Spleen (tissue), 11 donors: ENCODE data around the gene VPS52. TPM values are rescaled to one million over a fixed set of nuclear protein-coding genes. Genes with fewer than 3 reads are reported as not detected.

Experiments used
- DNase-seq: peaks from one replicate; pipeline ENCODE4 v3.0.0-alpha.2; 2020
- H3K27ac ChIP-seq, 8 donors: fragments of 200-600 bp; sonication (generic) in 7 of 8; 1 replicate in 4 of 8; 2 replicates in 4 of 8; pipeline versions ENCODE4 v1.5.0 to v1.8.0; 2016 to 2021; ENCODE audit warnings: inconsistent platforms in 4 of 8, mild to moderate bottlenecking in 4 of 8, moderate library complexity in 1 of 8
- H3K27me3 ChIP-seq, 7 donors: fragments of 200-600 bp; sonication (generic) in 6 of 7; replicated peaks in 1 of 7; 1 replicate in 4 of 7; 2 replicates in 3 of 7; pipeline versions ENCODE4 v1.5.0 to v1.8.0; 2016 to 2021; ENCODE audit warnings: inconsistent platforms in 3 of 7, mild to moderate bottlenecking in 1 of 7
- H3K36me3 ChIP-seq, 6 donors: fragments of 200-600 bp; sonication (generic) in 5 of 6; 1 replicate in 4 of 6; 2 replicates in 2 of 6; pipeline versions ENCODE4 v1.5.0 to v1.8.0; 2016 to 2021; ENCODE audit warnings: inconsistent platforms in 2 of 6
- H3K4me1 ChIP-seq, 6 donors: fragments of 200-600 bp; sonication (generic) in 5 of 6; 1 replicate in 3 of 6; 2 replicates in 3 of 6; pipeline versions ENCODE4 v1.5.0 to v1.8.0; 2016 to 2021; ENCODE audit warnings: inconsistent platforms in 3 of 6
- H3K4me3 ChIP-seq, 8 donors: fragments of 200-600 bp; sonication (generic) in 7 of 8; 1 replicate in 4 of 8; 2 replicates in 4 of 8; pipeline versions ENCODE4 v1.5.0 to v1.8.0; 2016 to 2021; ENCODE audit warnings: inconsistent platforms in 4 of 8, mild to moderate bottlenecking in 4 of 8, moderate library complexity in 2 of 8
- H3K9me3 ChIP-seq, 8 donors: fragments of 200-600 bp; sonication (generic) in 7 of 8; 1 replicate in 4 of 8; 2 replicates in 4 of 8; pipeline versions ENCODE4 v1.5.0 to v1.8.0; 2016 to 2021; ENCODE audit warnings: inconsistent platforms in 4 of 8
- POLR2A ChIP-seq, 3 donors: fragments of 450-650 bp; IDR thresholded peaks; one replicate each; pipeline ENCODE4 v1.5.1; 2017; ENCODE audit warnings: antibody characterized with exemption in 3 of 3, mild to moderate bottlenecking in 1 of 3
- POLR2AphosphoS5 ChIP-seq, 3 donors: sonication (generic); formaldehyde crosslinking; IDR thresholded peaks; one replicate each; pipeline ENCODE4 v1.5.1; 2017; ENCODE audit warnings: antibody characterized with exemption in 3 of 3
- WGBS, 5 donors: extraction: QIAGEN DNeasy Blood & Tissue Kit in 3 of 5; methylation state at CpG; one replicate each; pipeline versions ENCODE4 v1.1.5 to v1.1.7; 2013 to 2018; 5-methylcytosine and 5-hydroxymethylcytosine counted together
- intact Hi-C: fragments of 100-400 bp; cut with DNase I; formaldehyde crosslinking; loops from one replicate; pipeline ENCODE4 v1.15.0; 2023; ENCODE audit warnings: low total_unique reads
- polyA plus RNA-seq, 3 donors: library from polyadenylated mRNA; stranded (reverse); fragments of 200-250 nt; gene quantifications; one replicate each; pipeline ENCODE4 v1.2.1, GENCODE V29; 2013
- total RNA-seq, 7 donors: library from RNA; depleted of rRNA in 3 of 7; stranded (reverse); fragments of >200 nt in 3 of 7; fragmentation: NEBNext Ultra II Directional in 4 of 7; extraction: Animal tissue kit (Norgen Biotek cat#: 25700) in 4 of 7; gene quantifications; one replicate each; pipeline versions ENCODE4 v1.1.0 to v1.2.1, GENCODE V29; 2016 to 2021
- TF ChIP-seq, protein P1 (sequence below), 11 experiments: fragments of 200-600 bp in 7 of 11; fragments of 450-650 bp in 4 of 11; sonication (generic) in 4 of 11; IDR thresholded peaks in 8 of 11; conservative IDR thresholded peaks in 3 of 11; 1 replicate in 7 of 11; 2 replicates in 4 of 11; pipeline versions ENCODE4 v1.4.0 to v1.8.0; 2016 to 2021; ENCODE audit warnings: antibody characterized with exemption in 11 of 11, inconsistent platforms in 4 of 11, mild to moderate bottlenecking in 1 of 11
- donor health status: healthy with polysubstance abuse.
- donor health status: DM: no; HTN: no; CAD: no; lungs with moderate emphysema.
- donor health status: DM: no; HTN: no; CAD: no.
- donor health status: Bipolar disorder and iron deficiency.
- donor health status: healthy.
- donor health status: DM: no; HTN: no; CAD: no.
- donor health status: DM: yes; HTN: yes; CAD: no.

The VPS52 gene
- total and polyA plus RNA-seq, 10 donors = 31.7 to 87.7 (median 54.1) TPM

GRCh38 chr6:33206864-33207551, 64.7 kb downstream of the VPS52 start:
- Histone ChIP-seq H3K27me3 (peaks cover 0 to 3% (median 0%) of the 10 kb centered on the region in 7 donors), H3K27ac (peak overlapping the region in 2 of 8 donors; percentile 94 to 95), H3K4me1 (peaks cover 23 to 82% (median 53%) of the 10 kb centered on the region in 6 donors), H3K9me3 (no peaks in the 10 kb centered on the region), H3K4me3 (peak overlapping the region in 4 of 8 donors; percentile 64 to 78 (median 72)), H3K36me3 (peaks cover 0 to 50% (median 39%) of the 10 kb centered on the region in 6 donors)
- peak; percentile 76 for DNase-seq
- TF ChIP-seq POLR2A (IDR thresholded peaks at IDR 0.05) = no peak
- TF ChIP-seq POLR2AphosphoS5 (IDR thresholded peaks at IDR 0.05) = no peak
- TF ChIP-seq, protein P1, sequence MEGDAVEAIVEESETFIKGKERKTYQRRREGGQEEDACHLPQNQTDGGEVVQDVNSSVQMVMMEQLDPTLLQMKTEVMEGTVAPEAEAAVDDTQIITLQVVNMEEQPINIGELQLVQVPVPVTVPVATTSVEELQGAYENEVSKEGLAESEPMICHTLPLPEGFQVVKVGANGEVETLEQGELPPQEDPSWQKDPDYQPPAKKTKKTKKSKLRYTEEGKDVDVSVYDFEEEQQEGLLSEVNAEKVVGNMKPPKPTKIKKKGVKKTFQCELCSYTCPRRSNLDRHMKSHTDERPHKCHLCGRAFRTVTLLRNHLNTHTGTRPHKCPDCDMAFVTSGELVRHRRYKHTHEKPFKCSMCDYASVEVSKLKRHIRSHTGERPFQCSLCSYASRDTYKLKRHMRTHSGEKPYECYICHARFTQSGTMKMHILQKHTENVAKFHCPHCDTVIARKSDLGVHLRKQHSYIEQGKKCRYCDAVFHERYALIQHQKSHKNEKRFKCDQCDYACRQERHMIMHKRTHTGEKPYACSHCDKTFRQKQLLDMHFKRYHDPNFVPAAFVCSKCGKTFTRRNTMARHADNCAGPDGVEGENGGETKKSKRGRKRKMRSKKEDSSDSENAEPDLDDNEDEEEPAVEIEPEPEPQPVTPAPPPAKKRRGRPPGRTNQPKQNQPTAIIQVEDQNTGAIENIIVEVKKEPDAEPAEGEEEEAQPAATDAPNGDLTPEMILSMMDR (IDR thresholded peaks at IDR 0.05 in 8 of 11, conservative IDR thresholded peaks at IDR 0.05 in 3 of 11) = no peak
- 32 to 45% (median 42%) methylated on average over 17 to 20 of the region's 20 CpGs for WGBS, 5 donors
- intact Hi-C loops = no loop called here

DNA sequence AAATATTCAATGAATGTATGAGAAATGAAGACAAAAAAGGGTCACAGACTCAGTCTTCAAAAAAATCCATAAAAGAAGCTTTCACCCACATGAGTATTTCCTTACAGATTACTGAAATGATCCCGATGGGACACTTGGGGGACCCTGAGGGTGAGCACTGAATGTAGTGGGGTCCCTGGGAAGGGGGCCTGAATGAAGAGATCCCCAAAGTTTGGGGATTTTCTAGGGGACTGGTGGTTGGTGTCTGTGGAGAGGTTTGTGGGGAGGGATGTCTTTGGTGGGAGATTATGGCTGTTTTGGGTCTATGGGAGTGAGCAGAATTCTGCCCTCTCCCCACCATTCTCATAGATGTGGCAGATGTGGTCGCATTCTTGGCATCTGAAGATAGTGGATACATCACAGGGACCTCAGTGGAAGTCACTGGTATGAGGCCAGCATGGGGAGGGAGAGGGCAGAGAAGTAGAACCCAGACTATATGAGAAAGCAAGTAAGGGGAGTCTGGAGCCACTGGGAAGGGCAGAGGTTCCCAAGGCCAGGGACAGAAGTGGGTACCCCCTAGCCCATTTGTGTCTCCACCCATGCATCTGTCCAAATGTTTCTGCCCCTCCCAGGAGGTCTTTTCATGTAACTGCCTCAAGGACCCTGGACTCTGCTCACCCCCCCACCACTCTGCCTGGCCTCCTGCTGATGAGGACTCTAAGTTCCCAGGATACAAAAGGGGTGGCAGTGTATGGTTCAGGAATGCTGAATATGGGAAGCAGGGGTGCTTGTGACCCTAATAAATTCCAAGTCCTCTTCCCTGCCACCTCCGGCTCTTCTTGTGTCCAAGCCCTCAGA, 65.4 kb downstream of the VPS52 start:
- Histone ChIP-seq H3K36me3 (peaks cover 0 to 47% (median 35%) of the 10 kb centered on the region in 6 donors), H3K27ac (no peak overlapping the region), H3K27me3 (no peaks in the 10 kb centered on the region), H3K4me1 (peaks cover 30 to 83% (median 61%) of the 10 kb centered on the region in 6 donors), H3K9me3 (no peaks in the 10 kb centered on the region), H3K4me3 (no peak overlapping the region)
- 81 to 94% (median 88%) methylated on average over 3 of the region's 3 CpGs for WGBS, 5 donors
- TF ChIP-seq, protein P1 (IDR thresholded peaks at IDR 0.05 in 8 of 11, conservative IDR thresholded peaks at IDR 0.05 in 3 of 11) = no peak
- TF ChIP-seq POLR2A (IDR thresholded peaks at IDR 0.05) = no peak
- TF ChIP-seq POLR2AphosphoS5 (IDR thresholded peaks at IDR 0.05) = no peak
- intact Hi-C loops = no loop called here
- DNase-seq = no peak

DNA sequence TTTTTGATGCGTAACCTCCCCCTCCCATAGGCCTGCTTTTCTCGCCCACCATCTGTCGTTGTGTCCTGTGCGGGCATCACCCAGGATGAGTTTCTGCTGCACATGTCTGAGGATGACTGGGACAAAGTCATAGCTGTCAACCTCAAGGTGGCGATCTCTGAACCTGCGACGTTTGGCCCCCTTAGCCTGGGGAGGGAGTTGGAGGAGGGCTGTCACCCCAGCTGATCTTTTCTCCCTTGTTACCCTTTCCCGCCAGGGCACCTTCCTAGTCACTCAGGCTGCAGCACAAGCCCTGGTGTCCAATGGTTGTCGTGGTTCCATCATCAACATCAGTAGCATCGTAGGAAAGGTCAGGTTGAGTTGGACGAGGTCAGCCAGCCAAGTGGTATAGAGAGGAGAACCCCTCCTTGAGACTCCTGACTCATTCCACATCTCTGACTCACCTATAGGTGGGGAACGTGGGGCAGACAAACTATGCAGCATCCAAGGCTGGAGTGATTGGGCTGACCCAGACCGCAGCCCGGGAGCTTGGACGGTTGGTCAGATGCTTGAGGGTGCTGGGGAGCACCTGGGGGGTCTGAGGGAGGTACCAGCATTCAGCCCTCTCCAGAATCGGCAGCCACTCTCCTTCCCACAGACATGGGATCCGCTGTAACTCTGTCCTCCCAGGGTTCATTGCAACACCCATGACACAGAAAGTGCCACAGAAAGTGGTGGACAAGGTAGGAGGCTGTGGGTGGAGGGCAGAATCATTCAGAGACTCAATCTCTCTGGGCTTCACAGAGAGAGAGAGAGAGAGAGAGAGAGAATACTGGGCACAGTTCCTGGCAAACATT, 66.3 kb downstream of the VPS52 start:
- DNase-seq = peak; percentile 75

More for the DNA sequence above, 66.3 kb downstream of the VPS52 start:
- TF ChIP-seq POLR2A (IDR thresholded peaks at IDR 0.05) (no peak), POLR2AphosphoS5 (IDR thresholded peaks at IDR 0.05) (no peak)
- TF ChIP-seq, protein P1 (IDR thresholded peaks at IDR 0.05 in 8 of 11, conservative IDR thresholded peaks at IDR 0.05 in 3 of 11) = no peak
- Histone ChIP-seq H3K27ac (peak overlapping the region in 5 of 8 donors; percentile 61 to 82 (median 73)), H3K36me3 (peaks cover 0 to 39% (median 29%) of the 10 kb centered on the region in 6 donors), H3K4me3 (peak overlapping the region; percentile 65 to 83 (median 70)), H3K9me3 (no peaks in the 10 kb centered on the region), H3K4me1 (peaks cover 32 to 87% (median 63%) of the 10 kb centered on the region in 6 donors), H3K27me3 (no peaks in the 10 kb centered on the region)
- intact Hi-C loops = no loop called here
- 46 to 54% (median 53%) methylated on average over 12 to 17 of the region's 17 CpGs for WGBS, 5 donors
